ENCODE results near the gene ZNF467.

The ZNF467 gene

DNA sequence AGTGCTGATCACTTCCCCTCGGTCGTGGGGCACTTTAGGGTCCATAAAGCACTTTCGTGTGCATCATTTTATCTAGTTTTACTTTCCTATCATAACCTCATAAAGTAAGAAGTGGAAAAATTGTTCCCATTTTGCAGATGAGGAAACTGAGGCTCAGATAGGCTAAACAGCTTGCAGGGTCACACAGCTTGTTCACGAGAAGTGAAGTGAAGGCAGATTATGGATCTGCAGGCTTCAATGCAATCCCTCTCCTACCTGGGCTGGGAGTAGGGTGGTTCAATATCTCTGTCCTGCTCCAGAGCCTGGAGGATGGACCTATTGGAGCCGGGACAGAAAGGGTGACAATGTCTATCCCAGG, 10.8 kb upstream of the ZNF467 start:
- H3K4me2 ChIP-seq (ENCODE audit: low read length): no peak overlapping the region
- no CpG with 5 or more reads among the region's 5 CpGs for WGBS (ENCODE audit: extremely low coverage, insufficient coverage, low lambda C conversion rate)
- no peak overlapping the region for H3K9ac ChIP-seq (ENCODE audit: low read length)
- H3K27me3 ChIP-seq (ENCODE audit: insufficient read depth, low read length, poor library complexity): peaks cover 2% of the 10 kb centered on the region
- no peaks in the 10 kb centered on the region for H3K79me2 ChIP-seq (ENCODE audit: control insufficient read depth, insufficient read depth, low read length)
- H3K56ac ChIP-seq (ENCODE audit: low read length): no peak overlapping the region
- no peak overlapping the region for H2BK5ac ChIP-seq (ENCODE audit: low read length)
- H3K27ac ChIP-seq (ENCODE audit: low read depth, low read length): no peak overlapping the region
- no peak for DNase-seq
- no peak overlapping the region for H2BK120ac ChIP-seq (ENCODE audit: low read depth, low read length)
- no peak overlapping the region for H2BK15ac ChIP-seq (replicated peaks; ENCODE audit: low read depth)
- H3K18ac ChIP-seq (ENCODE audit: low read length): no peak overlapping the region
- no peaks in the 10 kb centered on the region for H3K79me1 ChIP-seq (ENCODE audit: low read length)
- no peaks in the 10 kb centered on the region for H3K36me3 ChIP-seq (ENCODE audit: control insufficient read depth, insufficient read depth, low read length)
- no peak overlapping the region for H3K4ac ChIP-seq (ENCODE audit: low read depth, low read length)
- H3K4me1 ChIP-seq (ENCODE audit: control insufficient read depth, low read depth, low read length): no peaks in the 10 kb centered on the region
- no peak overlapping the region for H3K4me3 ChIP-seq (ENCODE audit: low read length)
- H2AK5ac ChIP-seq (ENCODE audit: low read length): no peak overlapping the region
- H3K23ac ChIP-seq (ENCODE audit: low read length): no peak overlapping the region
- no peak overlapping the region for H4K5ac ChIP-seq (ENCODE audit: low read length)
- H4K8ac ChIP-seq (ENCODE audit: low read depth, low read length): no peak overlapping the region

DNA sequence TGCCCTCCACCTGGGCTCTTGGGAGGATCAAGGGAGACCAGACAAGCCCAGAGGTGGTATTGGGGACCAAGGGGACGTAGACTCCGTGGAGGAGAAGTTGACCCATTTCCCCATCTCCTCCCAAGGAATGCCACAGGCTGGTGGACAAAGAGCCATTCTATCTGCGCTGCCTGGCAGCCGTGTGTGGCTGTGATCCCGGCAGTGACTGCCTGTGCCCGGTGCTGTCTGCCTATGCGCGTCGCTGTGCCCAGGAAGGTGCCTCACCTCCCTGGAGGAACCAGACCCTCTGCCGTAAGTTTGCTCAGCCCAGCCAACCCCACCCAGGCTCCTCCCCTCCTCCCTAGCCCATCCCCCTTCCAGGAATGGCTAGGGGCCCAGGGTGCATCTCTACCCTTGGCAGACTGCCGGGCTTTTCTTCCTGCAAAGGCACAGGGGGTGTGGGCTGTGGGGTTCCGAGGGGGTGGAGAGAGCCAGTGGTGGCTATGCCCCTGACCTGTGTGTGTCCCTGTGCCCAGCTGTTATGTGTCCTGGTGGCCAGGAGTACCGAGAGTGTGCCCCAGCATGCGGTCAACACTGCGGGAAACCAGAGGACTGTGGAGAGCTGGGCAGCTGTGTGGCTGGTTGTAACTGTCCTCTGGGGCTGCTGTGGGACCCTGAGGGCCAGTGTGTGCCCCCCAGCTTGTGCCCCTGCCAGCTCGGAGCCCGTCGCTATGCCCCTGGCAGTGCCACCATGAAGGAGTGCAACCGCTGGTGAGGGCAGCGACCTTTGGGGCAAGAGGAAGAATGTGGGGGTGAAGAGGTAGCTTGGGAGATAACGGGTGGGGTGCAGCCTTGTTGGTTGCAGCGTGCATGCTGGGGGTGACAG, 10.2 kb upstream of the ZNF467 start:
- H2AK5ac ChIP-seq (ENCODE audit: low read length): no peak overlapping the region
- no peak overlapping the region for H4K5ac ChIP-seq (ENCODE audit: low read length)
- H3K27ac ChIP-seq (ENCODE audit: low read depth, low read length): no peak overlapping the region
- H3K23ac ChIP-seq (ENCODE audit: low read length): no peak overlapping the region
- no peak overlapping the region for H3K4me3 ChIP-seq (ENCODE audit: low read length)
- no peaks in the 10 kb centered on the region for H3K79me1 ChIP-seq (ENCODE audit: low read length)
- H2BK15ac ChIP-seq (replicated peaks; ENCODE audit: low read depth): no peak overlapping the region
- no peaks in the 10 kb centered on the region for H3K36me3 ChIP-seq (ENCODE audit: control insufficient read depth, insufficient read depth, low read length)
- WGBS (ENCODE audit: extremely low coverage, insufficient coverage, low lambda C conversion rate): no CpG with 5 or more reads among the region's 22 CpGs
- H3K4ac ChIP-seq (ENCODE audit: low read depth, low read length): no peak overlapping the region
- H3K9ac ChIP-seq (ENCODE audit: low read length): no peak overlapping the region
- no peaks in the 10 kb centered on the region for H3K4me1 ChIP-seq (ENCODE audit: control insufficient read depth, low read depth, low read length)
- H2BK5ac ChIP-seq (ENCODE audit: low read length): no peak overlapping the region
- H3K18ac ChIP-seq (ENCODE audit: low read length): no peak overlapping the region
- H4K8ac ChIP-seq (ENCODE audit: low read depth, low read length): no peak overlapping the region
- no peaks in the 10 kb centered on the region for H3K79me2 ChIP-seq (ENCODE audit: control insufficient read depth, insufficient read depth, low read length)
- H3K56ac ChIP-seq (ENCODE audit: low read length): no peak overlapping the region
- H3K4me2 ChIP-seq (ENCODE audit: low read length): no peak overlapping the region
- H3K27me3 ChIP-seq (ENCODE audit: insufficient read depth, low read length, poor library complexity): peaks cover 2% of the 10 kb centered on the region
- no peak for DNase-seq
- no peak overlapping the region for H2BK120ac ChIP-seq (ENCODE audit: low read depth, low read length)

DNA sequence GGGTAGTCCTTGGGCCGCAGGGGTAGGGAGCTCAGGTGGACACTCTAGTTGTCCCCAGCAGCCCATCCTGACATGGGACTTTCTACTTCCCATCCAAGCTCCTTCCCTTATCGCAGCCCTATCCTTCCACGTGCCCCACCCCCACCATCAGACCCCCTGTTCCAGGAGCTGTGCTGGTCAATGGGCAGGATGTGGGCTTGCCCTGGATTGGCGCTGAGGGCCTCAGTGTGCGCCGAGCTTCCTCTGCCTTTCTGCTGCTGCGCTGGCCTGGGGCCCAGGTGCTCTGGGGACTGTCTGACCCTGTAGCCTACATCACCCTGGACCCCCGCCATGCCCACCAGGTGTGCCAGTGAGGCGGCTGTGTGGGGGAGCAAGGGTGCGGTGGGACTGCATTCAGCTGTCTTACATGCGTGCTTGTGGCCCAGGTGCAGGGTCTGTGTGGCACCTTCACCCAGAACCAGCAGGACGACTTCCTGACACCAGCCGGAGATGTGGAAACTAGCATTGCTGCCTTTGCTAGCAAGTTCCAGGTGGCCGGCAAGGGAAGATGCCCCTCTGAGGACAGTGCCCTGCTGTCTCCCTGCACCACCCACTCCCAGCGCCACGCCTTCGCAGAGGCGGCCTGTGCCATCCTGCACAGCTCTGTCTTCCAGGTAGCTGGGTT, 9.4 kb upstream of the ZNF467 start:
- H2BK120ac ChIP-seq (ENCODE audit: low read depth, low read length): no peak overlapping the region
- no peak for DNase-seq
- H3K4me1 ChIP-seq (ENCODE audit: control insufficient read depth, low read depth, low read length): no peaks in the 10 kb centered on the region
- no peak overlapping the region for H4K8ac ChIP-seq (ENCODE audit: low read depth, low read length)
- no peaks in the 10 kb centered on the region for H3K79me2 ChIP-seq (ENCODE audit: control insufficient read depth, insufficient read depth, low read length)
- no peak overlapping the region for H2BK15ac ChIP-seq (replicated peaks; ENCODE audit: low read depth)
- no peak overlapping the region for H3K4ac ChIP-seq (ENCODE audit: low read depth, low read length)
- no peak overlapping the region for H2AK5ac ChIP-seq (ENCODE audit: low read length)
- H3K56ac ChIP-seq (ENCODE audit: low read length): no peak overlapping the region
- H3K27ac ChIP-seq (ENCODE audit: low read depth, low read length): no peak overlapping the region
- H3K4me3 ChIP-seq (ENCODE audit: low read length): no peak overlapping the region
- no peaks in the 10 kb centered on the region for H3K79me1 ChIP-seq (ENCODE audit: low read length)
- H3K23ac ChIP-seq (ENCODE audit: low read length): no peak overlapping the region
- no CpG with 5 or more reads among the region's 18 CpGs for WGBS (ENCODE audit: extremely low coverage, insufficient coverage, low lambda C conversion rate)
- no peak overlapping the region for H3K18ac ChIP-seq (ENCODE audit: low read length)
- H3K4me2 ChIP-seq (ENCODE audit: low read length): no peak overlapping the region
- H3K27me3 ChIP-seq (ENCODE audit: insufficient read depth, low read length, poor library complexity): no peaks in the 10 kb centered on the region
- no peak overlapping the region for H3K9ac ChIP-seq (ENCODE audit: low read length)
- H2BK5ac ChIP-seq (ENCODE audit: low read length): no peak overlapping the region
- no peaks in the 10 kb centered on the region for H3K36me3 ChIP-seq (ENCODE audit: control insufficient read depth, insufficient read depth, low read length)
- no peak overlapping the region for H4K5ac ChIP-seq (ENCODE audit: low read length)

DNA sequence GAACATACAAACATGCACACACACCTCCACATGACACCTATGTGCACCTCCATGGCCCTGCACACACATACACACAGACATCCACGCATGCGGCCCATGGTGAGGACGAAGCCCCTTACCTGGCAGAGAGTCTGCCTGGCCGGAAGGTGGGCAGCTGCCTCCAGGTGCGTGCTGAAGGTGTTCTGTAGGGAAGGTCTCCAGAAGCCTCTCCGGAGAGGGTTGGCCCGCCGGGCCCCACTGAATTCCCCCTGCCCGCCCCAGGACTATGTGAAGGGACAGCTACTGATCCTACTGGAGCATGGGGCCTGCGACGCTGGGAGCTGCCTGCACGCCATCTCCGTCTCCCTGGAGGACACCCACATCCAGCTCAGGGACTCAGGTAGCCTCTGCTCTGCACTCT, 8.5 kb upstream of the ZNF467 start:
- Histone ChIP-seq H3K4ac (ENCODE audit: low read depth, low read length) (no peak overlapping the region), H3K27ac (ENCODE audit: low read depth, low read length) (no peak overlapping the region), H3K56ac (ENCODE audit: low read length) (no peak overlapping the region), H3K4me3 (ENCODE audit: low read length) (no peak overlapping the region), H3K36me3 (ENCODE audit: control insufficient read depth, insufficient read depth, low read length) (no peaks in the 10 kb centered on the region), H4K8ac (ENCODE audit: low read depth, low read length) (no peak overlapping the region), H2AK5ac (ENCODE audit: low read length) (no peak overlapping the region), H3K18ac (ENCODE audit: low read length) (no peak overlapping the region), H3K79me2 (ENCODE audit: control insufficient read depth, insufficient read depth, low read length) (no peaks in the 10 kb centered on the region), H3K4me1 (ENCODE audit: control insufficient read depth, low read depth, low read length) (no peaks in the 10 kb centered on the region), H3K4me2 (ENCODE audit: low read length) (no peak overlapping the region), H3K27me3 (ENCODE audit: insufficient read depth, low read length, poor library complexity) (no peaks in the 10 kb centered on the region), H3K23ac (ENCODE audit: low read length) (no peak overlapping the region), H3K9ac (ENCODE audit: low read length) (no peak overlapping the region), H2BK5ac (ENCODE audit: low read length) (no peak overlapping the region), H3K79me1 (ENCODE audit: low read length) (no peaks in the 10 kb centered on the region), H2BK120ac (ENCODE audit: low read depth, low read length) (no peak overlapping the region), H4K5ac (ENCODE audit: low read length) (no peak overlapping the region), H2BK15ac (replicated peaks; ENCODE audit: low read depth) (no peak overlapping the region)
- no CpG with 5 or more reads among the region's 13 CpGs for WGBS (ENCODE audit: extremely low coverage, insufficient coverage, low lambda C conversion rate)
- no peak for DNase-seq

DNA sequence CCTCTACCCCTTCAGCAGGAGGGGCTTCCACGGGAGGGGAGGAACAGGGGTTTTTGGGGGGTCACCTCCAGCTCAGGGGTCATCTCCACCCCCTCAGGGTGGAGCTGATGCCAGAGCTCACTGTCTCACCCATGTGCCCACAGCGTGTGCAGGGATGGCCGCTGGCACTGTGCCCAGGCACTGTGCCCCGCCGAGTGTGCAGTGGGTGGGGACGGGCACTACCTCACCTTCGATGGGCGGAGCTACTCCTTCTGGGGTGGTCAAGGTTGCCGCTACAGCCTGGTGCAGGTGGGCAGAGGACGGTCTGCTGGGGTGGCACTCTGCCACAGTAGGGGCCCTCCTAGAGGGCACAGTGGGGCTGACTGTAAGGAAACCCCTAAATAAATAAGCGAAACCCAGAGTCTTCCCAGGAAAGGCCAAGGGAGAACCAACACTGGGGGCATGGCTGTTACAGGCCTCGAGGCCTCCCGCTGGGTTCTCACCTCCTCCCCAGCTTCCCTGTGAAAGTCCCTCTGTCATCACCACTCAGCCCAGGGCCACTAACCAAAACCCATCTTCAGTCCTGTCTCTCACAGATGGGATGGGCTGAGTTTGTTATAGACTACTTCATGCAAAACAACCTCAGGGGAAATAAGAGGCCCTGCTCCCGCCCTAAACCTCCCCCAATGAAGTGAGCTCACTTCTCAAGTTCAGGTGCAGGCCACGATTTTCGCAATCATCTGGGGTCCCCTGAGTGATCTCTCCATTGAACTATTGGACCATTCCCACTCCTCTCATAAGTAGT, 7.4 kb upstream of the ZNF467 start:
- H2BK120ac ChIP-seq (ENCODE audit: low read depth, low read length): no peak overlapping the region
- H2BK5ac ChIP-seq (ENCODE audit: low read length): no peak overlapping the region
- no peak overlapping the region for H4K5ac ChIP-seq (ENCODE audit: low read length)
- no peaks in the 10 kb centered on the region for H3K79me1 ChIP-seq (ENCODE audit: low read length)
- H3K27me3 ChIP-seq (ENCODE audit: insufficient read depth, low read length, poor library complexity): no peaks in the 10 kb centered on the region
- H3K36me3 ChIP-seq (ENCODE audit: control insufficient read depth, insufficient read depth, low read length): no peaks in the 10 kb centered on the region
- H3K79me2 ChIP-seq (ENCODE audit: control insufficient read depth, insufficient read depth, low read length): no peaks in the 10 kb centered on the region
- no peak overlapping the region for H4K8ac ChIP-seq (ENCODE audit: low read depth, low read length)
- no peak overlapping the region for H3K27ac ChIP-seq (ENCODE audit: low read depth, low read length)
- H2BK15ac ChIP-seq (replicated peaks; ENCODE audit: low read depth): no peak overlapping the region
- H3K4me1 ChIP-seq (ENCODE audit: control insufficient read depth, low read depth, low read length): no peaks in the 10 kb centered on the region
- no peak overlapping the region for H3K4ac ChIP-seq (ENCODE audit: low read depth, low read length)
- H3K23ac ChIP-seq (ENCODE audit: low read length): no peak overlapping the region
- no peak overlapping the region for H3K9ac ChIP-seq (ENCODE audit: low read length)
- DNase-seq: no peak
- no peak overlapping the region for H3K18ac ChIP-seq (ENCODE audit: low read length)
- no peak overlapping the region for H3K4me2 ChIP-seq (ENCODE audit: low read length)
- H3K56ac ChIP-seq (ENCODE audit: low read length): no peak overlapping the region
- H2AK5ac ChIP-seq (ENCODE audit: low read length): no peak overlapping the region
- no CpG with 5 or more reads among the region's 16 CpGs for WGBS (ENCODE audit: extremely low coverage, insufficient coverage, low lambda C conversion rate)
- H3K4me3 ChIP-seq (ENCODE audit: low read length): no peak overlapping the region

Measured in mesendoderm (in vitro differentiated cells).